Stimulated activated naive CD4-positive, alpha-beta T cell treated with Interleukin-2 at 50 U/mL for 16 hours (primary cell): Measurements from ENCODE around the gene LARP4B.

Source experiments
- DNase-seq: peaks from one replicate; lab custom pipeline; 2025; lab: John Stamatoyannopoulos, UW

Gene LARP4B

GRCh38 chr10:828191-828590 lies 103.3 kb downstream of the LARP4B start:
- DNase-seq = no peak

DNA sequence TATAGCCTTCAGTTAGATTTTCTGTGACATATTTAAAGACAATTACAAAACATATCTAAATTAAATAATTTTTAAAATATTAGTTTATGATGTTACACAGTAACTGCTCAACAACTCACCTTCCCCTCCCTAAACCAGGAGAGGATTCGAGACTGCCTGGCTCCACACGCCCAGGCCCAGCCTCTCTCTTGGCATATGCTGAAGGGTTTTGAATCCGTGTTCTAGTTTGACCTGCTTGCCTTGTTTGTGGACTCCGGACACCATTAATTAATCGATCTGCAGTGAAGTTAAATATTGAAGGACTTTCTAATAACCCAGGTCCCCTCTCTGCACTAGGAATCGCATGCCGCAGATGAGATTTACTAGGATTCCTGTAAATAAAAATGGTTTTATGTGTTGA lies 106.6 kb downstream of the LARP4B start:
- DNase-seq = no peak

GRCh38 chr10:824497-824896 lies 107.0 kb downstream of the LARP4B start:
- DNase-seq = no peak

GRCh38 chr10:822661-823367 lies 108.7 kb downstream of the LARP4B start:
- DNase-seq = no peak

DNA sequence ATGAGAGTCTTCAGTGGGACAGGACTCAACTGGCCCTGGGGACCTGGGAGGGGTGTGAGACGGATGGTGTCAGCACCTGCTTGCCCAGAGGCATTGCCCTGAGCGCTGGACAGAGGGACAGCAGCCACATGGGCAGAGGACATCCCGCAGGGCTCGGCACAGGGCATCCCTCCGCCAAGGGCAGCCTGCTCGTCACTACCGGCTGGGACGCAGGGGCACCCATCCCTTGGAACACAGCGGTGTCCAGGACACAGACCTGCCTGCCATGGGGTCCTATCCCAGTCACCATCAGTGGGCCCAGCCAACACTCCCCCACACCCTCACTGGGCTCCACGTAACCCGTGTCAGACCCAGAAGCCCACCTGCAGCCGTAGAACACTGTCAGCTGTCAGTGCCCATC lies 109.3 kb downstream of the LARP4B start:
- no peak for DNase-seq

- no peak for DNase-seq
These were observed 110.2 kb downstream of the LARP4B start for GRCh38 chr10:821322-821721.

DNA sequence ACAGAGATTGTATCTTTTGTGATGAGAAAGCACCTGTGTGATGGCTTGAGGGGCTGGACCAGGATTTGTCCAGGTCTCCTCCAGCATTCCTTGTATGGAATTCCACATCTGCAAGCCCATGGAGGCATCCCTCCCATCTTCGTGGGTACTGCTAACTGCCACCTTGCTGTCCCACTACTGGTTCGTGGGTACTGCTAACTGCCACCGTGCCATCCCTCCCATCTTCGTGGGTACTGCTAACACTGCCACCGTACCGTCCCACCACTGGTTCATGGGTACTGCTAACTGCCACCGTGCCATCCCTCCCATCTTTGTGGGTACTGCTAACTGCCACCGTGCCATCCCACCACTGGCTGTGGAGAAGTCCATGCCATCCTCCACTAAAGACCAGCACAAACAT lies 111.7 kb downstream of the LARP4B start:
- no peak for DNase-seq

GRCh38 chr10:819326-819725 lies 112.2 kb downstream of the LARP4B start:
- DNase-seq = no peak

- DNase-seq = no peak
These were observed 112.8 kb downstream of the LARP4B start for GRCh38 chr10:818526-819220.

DNA sequence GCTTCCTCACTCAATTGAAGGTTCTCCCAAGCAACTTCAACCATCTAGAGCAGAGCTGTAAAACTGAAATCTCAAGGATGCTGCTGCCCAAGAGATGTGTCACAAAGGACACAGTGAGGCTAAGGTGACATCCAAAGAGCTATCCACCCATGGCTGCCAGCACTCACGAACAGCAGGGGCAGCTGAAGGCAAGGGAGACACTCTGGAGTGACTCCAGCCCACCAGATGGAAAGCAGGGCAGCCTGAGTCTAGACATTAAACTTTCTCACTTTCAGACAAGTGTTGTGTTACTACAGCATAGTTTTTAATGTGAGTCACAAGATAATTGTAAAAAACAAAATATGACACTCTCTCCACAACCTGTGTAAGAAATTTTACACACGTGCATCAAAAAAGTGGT lies 113.5 kb downstream of the LARP4B start:
- DNase-seq = no peak

GRCh38 chr10:817371-817770 lies 114.1 kb downstream of the LARP4B start:
- no peak for DNase-seq

DNA sequence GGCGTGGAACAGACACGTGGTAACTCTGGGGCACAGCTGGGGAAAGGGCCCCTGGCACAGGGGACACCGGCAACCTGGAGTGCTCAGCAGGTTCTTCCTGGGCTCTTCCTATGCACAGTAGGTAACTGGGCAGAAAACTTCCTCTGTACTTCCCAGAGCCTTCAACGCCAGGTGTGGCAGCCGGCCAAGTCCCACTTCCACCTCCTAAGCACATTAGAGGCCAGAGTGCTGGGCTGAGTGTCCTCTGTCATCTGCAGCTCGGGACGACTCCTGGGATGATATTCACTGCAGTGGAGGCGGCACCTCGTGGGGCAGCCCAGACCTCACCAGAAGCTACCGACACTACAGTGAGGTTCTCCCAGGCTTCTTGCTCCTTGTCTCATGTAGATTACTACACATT lies 114.5 kb downstream of the LARP4B start:
- no peak for DNase-seq

DNA sequence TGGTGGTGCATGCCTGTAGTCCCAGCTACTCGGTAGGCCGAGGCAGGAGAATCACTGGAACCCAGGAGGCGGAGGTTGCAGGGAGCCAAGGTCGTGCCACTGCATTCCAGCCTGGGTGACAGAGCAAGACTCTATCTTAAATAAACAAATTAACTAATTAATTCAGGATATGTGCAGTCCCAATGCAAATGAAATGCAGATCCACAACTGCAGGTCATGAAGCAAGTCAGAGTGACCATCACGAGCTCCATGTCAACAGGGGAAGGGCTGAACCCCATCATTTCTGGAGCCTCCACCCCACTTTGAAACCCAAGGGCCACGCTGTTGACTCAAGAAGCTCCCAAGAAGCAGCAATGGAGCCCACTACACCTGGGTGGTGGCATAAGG lies 115.4 kb downstream of the LARP4B start:
- no peak for DNase-seq

DNA sequence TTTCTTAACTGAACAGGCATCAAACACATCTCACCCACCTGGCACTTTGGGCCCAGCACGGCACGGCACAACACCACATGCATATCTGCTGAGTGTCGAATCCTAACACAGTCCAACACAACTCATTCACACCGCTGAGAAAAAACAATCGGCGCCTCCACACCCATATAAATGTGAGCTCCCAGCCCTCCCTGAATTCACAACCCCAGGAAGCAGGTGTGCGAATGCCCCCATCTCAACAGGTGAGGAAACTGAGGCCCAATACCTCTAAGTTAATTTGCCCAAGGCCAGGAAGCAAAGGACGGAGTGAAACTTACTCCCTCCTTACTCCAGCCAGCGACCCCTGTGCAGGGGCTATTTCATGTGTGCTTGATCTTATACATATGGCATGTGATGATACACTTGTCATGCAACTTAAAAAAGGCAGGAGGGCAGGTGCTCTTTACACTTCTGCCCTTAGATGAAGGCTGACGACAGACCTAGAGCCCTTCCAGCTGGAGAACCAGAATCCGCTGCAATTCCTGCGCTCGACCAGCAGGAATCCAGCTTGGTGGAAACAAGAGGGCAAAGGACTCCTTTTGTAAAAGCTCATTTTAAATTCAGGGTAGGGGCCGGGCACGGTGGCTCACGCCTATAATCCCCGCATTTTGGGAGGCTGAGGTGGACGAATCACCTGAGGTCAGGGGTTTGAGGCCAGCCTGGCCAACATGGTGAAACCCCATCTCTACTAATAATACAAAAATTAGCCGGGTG lies 116.0 kb downstream of the LARP4B start:
- no peak for DNase-seq

DNA sequence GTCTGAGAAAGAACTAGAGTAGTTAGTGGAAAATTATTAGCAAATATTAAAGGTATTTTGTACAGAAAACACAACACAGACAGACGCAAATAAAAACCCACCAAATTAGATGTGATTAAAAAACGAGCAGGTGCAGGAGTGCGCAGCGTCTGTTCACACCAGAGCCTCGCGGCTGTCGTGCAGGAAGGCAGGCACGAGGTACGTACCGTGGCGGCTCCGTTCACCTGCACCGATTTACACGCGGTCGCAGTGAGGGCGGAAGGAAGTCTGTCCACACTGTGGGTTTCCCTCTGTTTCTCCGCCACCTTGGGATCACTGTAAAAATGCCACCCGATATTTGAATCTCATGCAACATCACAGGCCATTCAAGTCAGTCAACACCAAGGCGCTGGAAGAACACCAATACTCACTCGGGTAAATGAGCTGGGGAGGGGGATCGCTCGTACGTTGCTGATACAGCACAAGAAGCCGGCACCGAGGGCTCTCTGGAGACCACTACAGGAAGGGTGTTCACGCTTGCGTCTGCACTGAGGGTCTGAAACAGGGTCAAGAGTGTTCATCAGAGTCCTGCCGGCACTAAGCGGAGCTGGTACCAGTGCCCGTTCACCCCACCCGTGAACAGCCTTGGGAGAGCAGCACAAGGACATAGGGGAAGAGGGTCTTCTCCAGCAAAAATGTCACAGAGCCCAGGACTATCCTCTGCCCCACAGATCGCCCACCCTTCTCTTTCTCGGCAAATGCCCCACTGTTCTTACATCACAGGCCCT lies 116.8 kb downstream of the LARP4B start:
- no peak for DNase-seq

DNA sequence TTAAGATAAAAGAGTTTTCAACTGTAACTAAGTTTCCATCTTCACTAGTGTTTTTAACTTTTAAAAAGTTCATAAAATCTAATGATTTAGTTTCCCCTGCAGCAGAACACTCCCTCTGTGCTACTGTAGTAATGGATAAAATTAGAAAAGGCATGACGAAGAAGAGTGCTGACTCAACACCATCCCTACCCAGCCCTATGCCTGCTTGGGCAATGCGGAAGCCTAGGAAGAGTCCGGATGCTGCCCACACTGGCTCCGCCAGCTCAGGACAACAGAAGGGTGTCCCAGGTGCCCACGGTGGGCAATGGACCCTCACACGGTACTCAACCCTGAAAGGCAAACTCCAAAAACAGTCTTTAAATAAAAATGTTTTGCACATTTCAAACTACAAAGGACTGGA lies 118.2 kb downstream of the LARP4B start:
- DNase-seq = no peak

- DNase-seq = no peak
These were observed 118.7 kb downstream of the LARP4B start for GRCh38 chr10:812787-813186.

- DNase-seq = no peak
These were observed 119.9 kb downstream of the LARP4B start for GRCh38 chr10:811379-812175.

GRCh38 chr10:810351-810846 lies 121.1 kb downstream of the LARP4B start:
- DNase-seq = no peak

DNA sequence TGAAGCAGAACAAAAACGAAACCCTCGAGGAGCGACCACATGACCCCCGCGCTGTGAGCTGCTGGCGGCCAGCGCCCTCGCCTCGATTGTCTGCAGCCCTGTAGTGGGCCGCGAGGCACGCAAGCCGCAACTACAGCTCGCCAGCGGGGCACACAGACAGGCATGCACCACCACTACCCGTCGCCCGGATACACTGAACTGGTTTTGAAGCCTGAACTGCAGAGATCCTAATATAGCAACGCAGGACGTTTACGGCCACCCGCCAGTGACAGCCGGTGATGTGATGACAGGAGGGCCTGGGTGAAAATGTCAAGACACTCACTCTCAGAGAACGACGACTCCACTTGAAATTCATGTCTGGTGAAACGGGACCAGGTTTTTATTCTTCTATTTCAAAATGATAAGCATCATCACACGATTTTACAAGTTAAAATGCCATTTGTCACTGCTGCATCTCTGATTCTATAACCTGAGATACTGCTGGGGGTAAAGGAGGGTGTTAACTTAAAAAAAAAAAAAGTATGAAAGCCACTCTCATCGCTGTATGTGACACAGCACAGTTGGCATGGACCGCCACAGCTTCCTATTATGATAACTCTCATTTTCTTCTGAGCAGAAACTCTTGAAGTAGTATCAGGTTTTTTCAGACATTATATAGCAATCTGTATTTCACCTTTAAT lies 121.7 kb downstream of the LARP4B start:
- no peak for DNase-seq

- no peak for DNase-seq
These were observed 123.5 kb downstream of the LARP4B start for GRCh38 chr10:807958-808353.
